ENCODE measurements around the gene GRWD1.

GRCh38 chr19:48397263-48398101, 48.3 kb upstream of the GRWD1 start:
- TF ChIP-seq CTCF (IDR thresholded peaks at IDR 0.05 in 4 of 5, conservative IDR thresholded peaks at IDR 0.05 in 1 of 5) (no peak), POLR2A (IDR thresholded peaks at IDR 0.05) (no peak)

All from gastrocnemius medialis (tissue), 4 donors.